Endothelial cell of umbilical vein (primary cell): ENCODE data around the gene LDLRAD3. TPM values are rescaled to one million over a fixed set of nuclear protein-coding genes. Genes with fewer than 3 reads are reported as not detected.

ENCODE experiments used
- BruUV-seq: library from RNA; stranded (reverse); fragments of 400-500 nt; replicated peaks from 2 replicates; lab custom pipeline; 2021; lab: Mats Ljungman, UMichigan
- CTCF ChIA-PET: fragments of 300-600, 350-600 bp; sonication (Branson Sonifier 250); formaldehyde crosslinking; loops from one replicate; lab custom pipeline; 2021; ENCODE audit warnings: antibody characterized with exemption, inconsistent platforms; lab: Charles Lee
- POLR2A ChIA-PET: fragments of 300-600, 350-600 bp; sonication (Branson Sonifier 250); formaldehyde crosslinking; loops from one replicate; lab custom pipeline; 2021; ENCODE audit warnings: antibody characterized with exemption, inconsistent platforms; lab: Charles Lee
- DNase-seq: peaks from one replicate; pipeline ENCODE4 v3.0.0-alpha.2; 2011; ENCODE audit warnings: low read depth, low spot score
- FAIRE-seq: peaks from 2 replicates; lab custom pipeline; 2011; peaks lifted over from hg19 to GRCh38; lab: Jason Lieb, UNC
- H2AFZ ChIP-seq: 2 replicates; pipeline ENCODE4 v1.6.0; 2012; ENCODE audit warnings: low read depth, low read length, control low read depth, inconsistent platforms
- H3K27ac ChIP-seq: 2 replicates; pipeline ENCODE4 v1.5.1; 2011; ENCODE audit warnings: low read depth, mild to moderate bottlenecking, control low read depth, low read length, moderate library complexity; ENCODE audit not compliant: insufficient read depth
- H3K27me3 ChIP-seq, 2 experiments: 2 replicates each; pipeline versions ENCODE4 v1.6.0 to v1.6.1; 2011; ENCODE audit warnings: low read length in 2 of 2, mixed read lengths in 1 of 2; ENCODE audit not compliant: control insufficient read depth in 2 of 2, insufficient read depth in 2 of 2
- H3K36me3 ChIP-seq, 2 experiments: 2 replicates in 1 of 2; 3 replicates in 1 of 2; pipeline ENCODE4 v1.5.1; 2011; ENCODE audit warnings: low read length in 2 of 2, mild to moderate bottlenecking in 1 of 2, moderate library complexity in 1 of 2; ENCODE audit not compliant: control insufficient read depth in 2 of 2, insufficient read depth in 2 of 2; ENCODE audit errors: extremely low read depth in 1 of 2
- H3K4me1 ChIP-seq: 3 replicates; pipeline ENCODE4 v1.5.1; 2011; ENCODE audit warnings: mild to moderate bottlenecking, low read length; ENCODE audit not compliant: control insufficient read depth, insufficient read depth; ENCODE audit errors: extremely low read depth
- H3K4me2 ChIP-seq: 2 replicates; pipeline ENCODE4 v1.6.1; 2011; ENCODE audit warnings: low read length, control low read depth, mixed read lengths; ENCODE audit not compliant: insufficient read depth
- H3K4me3 ChIP-seq, 3 experiments: fragments of 200-600 bp in 1 of 3; sonication (generic), shearing (Covaris generic) in 1 of 3; replicated peaks in 1 of 3; 2 replicates each; pipeline ENCODE4 v1.5.1; 2011 to 2016; ENCODE audit warnings: control low read depth in 3 of 3, low read length in 3 of 3, mild to moderate bottlenecking in 2 of 3, inconsistent platforms in 1 of 3, low read depth in 1 of 3, moderate library complexity in 1 of 3; ENCODE audit not compliant: insufficient read depth in 1 of 3
- H3K79me2 ChIP-seq: 2 replicates; pipeline ENCODE4 v1.6.0; 2012; ENCODE audit warnings: low read length, inconsistent platforms; ENCODE audit not compliant: control insufficient read depth, insufficient read depth
- H3K9ac ChIP-seq: replicated peaks from 2 replicates; pipeline ENCODE3; 2011; ENCODE audit warnings: low read length, control low read depth; ENCODE audit not compliant: insufficient read depth; ENCODE audit errors: extremely low read depth
- H3K9me1 ChIP-seq: replicated peaks from 3 replicates; pipeline ENCODE4 v1.6.0; 2011; ENCODE audit warnings: mild to moderate bottlenecking, low read length; ENCODE audit not compliant: control insufficient read depth, insufficient read depth; ENCODE audit errors: extremely low read depth
- H3K9me3 ChIP-seq: replicated peaks from 2 replicates; pipeline ENCODE4 v1.5.1; 2012; ENCODE audit warnings: low read length, inconsistent platforms; ENCODE audit not compliant: control insufficient read depth, insufficient read depth
- H4K20me1 ChIP-seq: replicated peaks from 2 replicates; pipeline ENCODE3; 2011; ENCODE audit warnings: mild to moderate bottlenecking, low read length; ENCODE audit not compliant: control insufficient read depth, insufficient read depth; ENCODE audit errors: extremely low read depth
- CTCF ChIP-seq, 2 donors: IDR thresholded peaks; 1 replicate in 1 of 2; 2 replicates in 1 of 2; pipeline ENCODE4 v1.5.1; 2011; ENCODE audit warnings: low read length in 2 of 2, mild to moderate bottlenecking in 2 of 2, moderate library complexity in 2 of 2, control low read depth in 1 of 2, inconsistent platforms in 1 of 2, low read depth in 1 of 2; ENCODE audit not compliant: insufficient read depth in 1 of 2; ENCODE audit errors: extremely low read depth in 1 of 2
- EZH2 ChIP-seq: IDR thresholded peaks from 2 replicates; pipeline ENCODE4 v1.6.1; 2012; ENCODE audit warnings: borderline replicate concordance, low read depth, mild to moderate bottlenecking, moderate library complexity, low read length, inconsistent platforms; ENCODE audit not compliant: severe bottlenecking
- FOS ChIP-seq: IDR thresholded peaks from 2 replicates; pipeline ENCODE4 v1.6.1; 2011; ENCODE audit warnings: mild to moderate bottlenecking, low read length, moderate library complexity, borderline replicate concordance; ENCODE audit not compliant: insufficient read depth
- GATA2 ChIP-seq: IDR thresholded peaks from 2 replicates; pipeline ENCODE4 v1.7.0; 2011; ENCODE audit warnings: low read depth, mild to moderate bottlenecking, moderate library complexity, mixed read lengths, low read length; ENCODE audit not compliant: insufficient read length, insufficient read depth
- JUN ChIP-seq: IDR thresholded peaks from 2 replicates; pipeline ENCODE4 v1.6.1; 2011; ENCODE audit warnings: borderline replicate concordance, low read depth; ENCODE audit not compliant: insufficient read length, insufficient read depth
- MAX ChIP-seq: IDR thresholded peaks from 2 replicates; pipeline ENCODE4 v1.6.1; 2011; ENCODE audit not compliant: insufficient read depth, insufficient read length
- MYC ChIP-seq: IDR thresholded peaks from one replicate; pipeline ENCODE4 v1.6.1; 2011; ENCODE audit warnings: mild to moderate bottlenecking, low read depth, low read length
- POLR2A ChIP-seq: IDR thresholded peaks from 2 replicates; pipeline ENCODE4 v1.6.1; 2012; ENCODE audit warnings: low read depth, mild to moderate bottlenecking, control low read depth, low read length
- POLR2AphosphoS5 ChIP-seq: IDR thresholded peaks from 2 replicates; pipeline ENCODE4 v1.6.1; 2012; ENCODE audit warnings: low read depth, mild to moderate bottlenecking, control low read depth, low read length, moderate library complexity; ENCODE audit not compliant: insufficient read depth
- dilution Hi-C: fragments of 300-500 bp; cut with MboI; formaldehyde crosslinking; loops from one replicate; pipeline ENCODE4 v1.15.0; 2019; ENCODE audit warnings: low sequenced_read_pairs; ENCODE audit not compliant: extremely low pct_ligation_motif_present
- intact Hi-C: fragments of 100-400 bp; cut with micrococcal nuclease; formaldehyde crosslinking; loops from one replicate; pipeline ENCODE4 v1.10.0; 2022
- polyA plus RNA-seq, 4 experiments: library from polyadenylated mRNA; depleted of rRNA in 3 of 4; stranded (reverse) in 3 of 4; unstranded in 1 of 4; fragments of >200 nt; gene quantifications; 2 replicates each; pipeline versions ENCODE4 v1.2.1 to v1.2.3, GENCODE V29; 2011 to 2012; ENCODE audit warnings: missing spikeins in 1 of 4
- total RNA-seq: library from RNA; stranded (reverse); gene quantifications from 2 replicates; pipeline ENCODE4 v1.2.3, GENCODE V29; 2021

Gene LDLRAD3
- total and polyA plus RNA-seq, 2 donors (not counting 3 experiments of a cell fraction or from before 2014, with no cell fraction given) = 17.9 to 25.1 TPM

GRCh38 chr11:36103933-36104530, 160.2 kb downstream of the LDLRAD3 start:
- Histone ChIP-seq H3K79me2 (no peaks in the 10 kb centered on the region), H3K9me3 (no peaks in the 10 kb centered on the region), H3K4me1 (peaks cover 12% of the 10 kb centered on the region), H3K9me1 (no peaks in the 10 kb centered on the region), H3K9ac (no peak overlapping the region), H3K27me3 (no peaks in the 10 kb centered on the region), H3K4me3 (no peak overlapping the region), H3K36me3 (no peaks in the 10 kb centered on the region), H4K20me1 (no peaks in the 10 kb centered on the region), H3K27ac (no peak overlapping the region), H2AFZ (no peak overlapping the region), H3K4me2 (no peak overlapping the region)
- dilution Hi-C loops (no loop called here), intact Hi-C loops (no loop called here)
- DNase-seq (no peak), FAIRE-seq (no peak)
- no TSS peak for BruUV-seq
- ChIA-PET POLR2A (interaction anchor here (0.6 to 1.6 kb wide), 4 partner anchors 12 to 51 kb away, joined by 3 to 6 read pairs (median 4); no protein-coding TSS in a partner anchor), CTCF (interaction anchor here (0.8 to 2.4 kb wide), 6 partner anchors 12 to 499 kb away, joined by 3 to 19 read pairs (median 5); no protein-coding TSS in a partner anchor)
- TF ChIP-seq FOS = no peak
- TF ChIP-seq MAX = no peak
- no peak for TF ChIP-seq EZH2
- no peak for TF ChIP-seq MYC
- no peak for TF ChIP-seq POLR2A
- TF ChIP-seq JUN = no peak
- no peak for TF ChIP-seq CTCF (IDR thresholded peaks at IDR 0.05; ENCODE audit: extremely low read depth in 1 of 2, insufficient read depth in 1 of 2, low read depth in 1 of 2, low read length in 2 of 2)
- no peak for TF ChIP-seq GATA2
- no peak for TF ChIP-seq POLR2AphosphoS5
